SU-DHL-6 (cell line): ENCODE results near the gene SLC22A15.

Experiments
- H2AFZ ChIP-seq: fragments of 200-600 bp; sonication (generic); 2 replicates; pipeline ENCODE4 v1.6.1; 2014; ENCODE audit warnings: low read depth, mild to moderate bottlenecking, moderate library complexity, mixed read lengths, antibody characterized with exemption, low read length; ENCODE audit not compliant: severe bottlenecking
- H3F3A ChIP-seq: fragments of 200-600 bp; shearing (Covaris generic); 2 replicates; pipeline ENCODE4 v1.6.0; 2016; ENCODE audit warnings: antibody characterized with exemption, mild to moderate bottlenecking; ENCODE audit not compliant: insufficient read depth
- H3K27ac ChIP-seq: fragments of 200-600 bp; sonication (generic); 2 replicates; pipeline ENCODE4 v1.5.1; 2016; ENCODE audit warnings: low read depth, mild to moderate bottlenecking, low read length, moderate library complexity, mixed read lengths
- H3K27me3 ChIP-seq: fragments of 200-600 bp; sonication (generic), shearing (Covaris generic); 2 replicates; pipeline ENCODE4 v1.6.0; 2014; ENCODE audit warnings: mild to moderate bottlenecking, low read length
- H3K36me3 ChIP-seq: fragments of 200-600 bp; sonication (generic); 2 replicates; pipeline ENCODE4 v1.6.1; 2014; ENCODE audit warnings: mild to moderate bottlenecking, low read length, mixed read lengths
- H3K4me2 ChIP-seq: fragments of 300-600, 200-600 bp; shearing (Covaris generic), sonication (generic); 2 replicates; pipeline ENCODE4 v1.6.0; 2014; ENCODE audit warnings: low read length, low read depth, mild to moderate bottlenecking; ENCODE audit not compliant: poor library complexity, severe bottlenecking
- H3K4me3 ChIP-seq: fragments of 200-600 bp; sonication (generic); 2 replicates; pipeline ENCODE4 v1.5.1; 2014; ENCODE audit warnings: antibody characterized with exemption, low read length, mild to moderate bottlenecking, mixed read lengths; ENCODE audit not compliant: insufficient read depth, poor library complexity, severe bottlenecking
- H3K79me2 ChIP-seq: fragments of 200-600 bp; sonication (generic); 2 replicates; pipeline ENCODE4 v1.6.1; 2014; ENCODE audit warnings: mild to moderate bottlenecking, low read length, moderate library complexity; ENCODE audit not compliant: insufficient read depth
- H3K9ac ChIP-seq: fragments of 200-600 bp; sonication (generic); 2 replicates; pipeline ENCODE4 v1.7.0; 2014; ENCODE audit warnings: mild to moderate bottlenecking, low read length
- H3K9me2 ChIP-seq: fragments of 200-600 bp; sonication (generic); replicated peaks from 2 replicates; pipeline ENCODE4 v1.6.1; 2014; ENCODE audit warnings: low read length; ENCODE audit not compliant: insufficient read depth
- H3K9me3 ChIP-seq: fragments of 200-600 bp; sonication (generic); 2 replicates; pipeline ENCODE4 v1.6.1; 2014; ENCODE audit warnings: low read length, mixed read lengths; ENCODE audit not compliant: insufficient read depth
- H4K20me1 ChIP-seq: fragments of 200-600 bp; sonication (generic); 2 replicates; pipeline ENCODE4 v1.6.1; 2014; ENCODE audit warnings: low read depth, mild to moderate bottlenecking, antibody characterized with exemption, low read length, moderate library complexity, mixed read lengths
- CTCF ChIP-seq: fragments of 200-600 bp; sonication (generic); IDR thresholded peaks from one replicate; pipeline ENCODE4 v1.5.1; 2017; ENCODE audit warnings: antibody characterized with exemption, mild to moderate bottlenecking, low read length, moderate library complexity; ENCODE audit not compliant: insufficient read depth, poor library complexity, severe bottlenecking
- EZH2phosphoT487 ChIP-seq: fragments of 200-600 bp; sonication (generic), shearing (Covaris generic); conservative IDR thresholded peaks from 2 replicates; pipeline ENCODE4 v1.6.1; 2018; ENCODE audit warnings: mild to moderate bottlenecking, antibody characterized with exemption, low read length, moderate library complexity, mixed read lengths

The SLC22A15 gene

GRCh38 chr1:116099919-116100318 is 123.6 kb downstream of the SLC22A15 start:
- Histone ChIP-seq H3K79me2 (no peaks in the 10 kb centered on the region), H3K36me3 (no peaks in the 10 kb centered on the region), H3F3A (no peaks in the 10 kb centered on the region), H3K27me3 (no peaks in the 10 kb centered on the region), H3K4me2 (no peak overlapping the region), H3K4me3 (no peak overlapping the region), H4K20me1 (no peaks in the 10 kb centered on the region), H3K27ac (no peak overlapping the region), H2AFZ (no peak overlapping the region), H3K9ac (no peak overlapping the region), H3K9me3 (no peaks in the 10 kb centered on the region), H3K9me2 (no peaks in the 10 kb centered on the region)
- TF ChIP-seq EZH2phosphoT487: no peak

DNA sequence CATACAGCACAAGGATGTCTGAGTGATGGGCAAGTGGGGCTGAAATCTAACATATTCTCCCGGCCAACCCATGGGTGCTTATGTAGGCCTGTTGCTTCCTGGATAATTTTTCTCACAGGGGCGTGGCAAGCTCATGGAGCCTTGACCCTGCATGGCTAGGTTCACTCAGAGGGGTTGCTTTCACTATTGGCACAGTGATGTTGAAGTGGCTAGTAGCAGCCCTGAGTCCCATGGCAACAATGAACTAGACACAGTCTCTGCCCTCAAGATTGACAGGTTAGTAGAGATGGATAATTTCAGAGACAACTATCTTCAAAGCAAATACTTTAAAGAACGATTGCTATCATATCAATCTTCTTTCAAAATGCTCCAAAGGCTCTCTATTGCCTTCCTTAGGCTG is 128.4 kb downstream of the SLC22A15 start:
- Histone ChIP-seq H3K4me3 (no peak overlapping the region), H3K9ac (no peak overlapping the region), H3K9me2 (no peaks in the 10 kb centered on the region), H4K20me1 (no peaks in the 10 kb centered on the region), H3K27me3 (no peaks in the 10 kb centered on the region), H3K79me2 (no peaks in the 10 kb centered on the region), H3K36me3 (no peaks in the 10 kb centered on the region), H2AFZ (no peak overlapping the region), H3K9me3 (no peaks in the 10 kb centered on the region), H3K27ac (no peak overlapping the region), H3K4me2 (no peak overlapping the region), H3F3A (no peaks in the 10 kb centered on the region)
- no peak for TF ChIP-seq EZH2phosphoT487
- TF ChIP-seq CTCF: no peak

DNA sequence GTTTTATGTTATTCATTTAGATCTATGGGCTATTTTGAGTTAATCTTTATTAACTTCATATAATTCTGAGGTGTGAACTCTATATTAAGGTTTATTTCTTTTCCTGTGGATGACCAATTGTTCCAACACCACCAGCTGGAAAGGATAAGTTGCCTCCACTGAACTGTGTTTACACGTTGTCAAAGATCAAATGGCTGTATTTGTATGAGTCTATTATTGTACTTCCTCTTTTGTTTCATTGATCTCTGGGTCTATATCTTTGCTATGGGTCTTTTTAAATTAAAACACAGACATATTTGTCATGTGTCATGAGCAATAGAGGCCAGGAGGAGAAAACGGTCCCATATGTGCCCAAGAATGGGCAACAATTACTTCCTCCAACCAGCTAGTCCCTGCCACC is 129.7 kb downstream of the SLC22A15 start:
- no peak overlapping the region for H2AFZ ChIP-seq
- H3K27me3 ChIP-seq: no peaks in the 10 kb centered on the region
- no peaks in the 10 kb centered on the region for H3K9me2 ChIP-seq
- no peaks in the 10 kb centered on the region for H3K9me3 ChIP-seq
- no peaks in the 10 kb centered on the region for H3F3A ChIP-seq
- no peak overlapping the region for H3K4me3 ChIP-seq
- no peak for TF ChIP-seq EZH2phosphoT487
- TF ChIP-seq CTCF: no peak
- H3K9ac ChIP-seq: no peak overlapping the region
- no peaks in the 10 kb centered on the region for H4K20me1 ChIP-seq
- no peaks in the 10 kb centered on the region for H3K36me3 ChIP-seq
- H3K4me2 ChIP-seq: no peak overlapping the region
- no peak overlapping the region for H3K27ac ChIP-seq
- no peaks in the 10 kb centered on the region for H3K79me2 ChIP-seq

- no peak overlapping the region for H3K27ac ChIP-seq
- no peaks in the 10 kb centered on the region for H4K20me1 ChIP-seq
- TF ChIP-seq EZH2phosphoT487: no peak
- TF ChIP-seq CTCF: no peak
- H3K4me2 ChIP-seq: no peak overlapping the region
- no peaks in the 10 kb centered on the region for H3K36me3 ChIP-seq
- H3K9ac ChIP-seq: no peak overlapping the region
- H3K9me3 ChIP-seq: no peaks in the 10 kb centered on the region
- no peak overlapping the region for H3K4me3 ChIP-seq
- H3K79me2 ChIP-seq: no peaks in the 10 kb centered on the region
- H2AFZ ChIP-seq: no peak overlapping the region
- H3K27me3 ChIP-seq: no peaks in the 10 kb centered on the region
- no peaks in the 10 kb centered on the region for H3F3A ChIP-seq
- H3K9me2 ChIP-seq: no peaks in the 10 kb centered on the region
These were observed 130.3 kb downstream of the SLC22A15 start for GRCh38 chr1:116106646-116107045.
